SK-N-SH treated with all-trans-retinoic acid at 6 μM for 48 hours (cell line): ENCODE measurements around the gene UBAP1.

Source experiments
- ATAC-seq: fragments of 200-7000 bp; cut with Tn5 transposase; 3 replicates; pipeline ENCODE4 v1.9.1; 2020; ENCODE audit warnings: mild to moderate bottlenecking, moderate library complexity
- ARNTL ChIP-seq: fragments of 450-650 bp; formaldehyde crosslinking; IDR thresholded peaks from 2 replicates; pipeline ENCODE4 v1.5.0; 2020; ENCODE audit warnings: low read depth, mild to moderate bottlenecking, moderate library complexity, borderline replicate concordance
- BACH2 ChIP-seq: fragments of 250-450 bp; sonication (Bioruptor Pico); IDR thresholded peaks from 2 replicates; pipeline ENCODE4 v1.9.0; 2021; ENCODE audit warnings: mild to moderate bottlenecking, borderline replicate concordance
- CSDC2 ChIP-seq: fragments of 250-450 bp; sonication (Bioruptor Pico); IDR thresholded peaks from 2 replicates; pipeline ENCODE4 v1.5.0; 2020; ENCODE audit warnings: mild to moderate bottlenecking, moderate library complexity
- ESRRG ChIP-seq: fragments of 250-450 bp; sonication (Bioruptor Pico); IDR thresholded peaks from 2 replicates; pipeline ENCODE4 v1.6.1; 2021; ENCODE audit warnings: mild to moderate bottlenecking
- GLIS3 ChIP-seq: fragments of 250-450 bp; sonication (Bioruptor Pico); IDR thresholded peaks from 2 replicates; pipeline ENCODE4 v1.5.0; 2020; ENCODE audit warnings: mild to moderate bottlenecking, moderate library complexity
- ISL1 ChIP-seq: fragments of 250-450 bp; sonication (Bioruptor Pico); IDR thresholded peaks from 2 replicates; pipeline ENCODE4 v2.1.2; 2022; ENCODE audit warnings: mild to moderate bottlenecking, moderate library complexity
- OSR1 ChIP-seq: fragments of 250-450 bp; sonication (Bioruptor Pico); IDR thresholded peaks from 2 replicates; pipeline ENCODE4 v1.8.0; 2022; ENCODE audit warnings: moderate library complexity, mild to moderate bottlenecking, inconsistent platforms
- PPARA ChIP-seq: fragments of 250-450 bp; sonication (Bioruptor Pico); IDR thresholded peaks from 2 replicates; pipeline ENCODE4 v1.5.0; 2020; ENCODE audit warnings: mild to moderate bottlenecking, borderline replicate concordance
- RARB ChIP-seq: fragments of 250-450 bp; sonication (Bioruptor Pico); IDR thresholded peaks from 2 replicates; pipeline ENCODE4 v1.8.0; 2021; ENCODE audit warnings: mild to moderate bottlenecking, moderate library complexity
- SNAI2 ChIP-seq: fragments of 250-450 bp; sonication (Bioruptor Pico); IDR thresholded peaks from 2 replicates; pipeline ENCODE4 v1.5.0; 2020; ENCODE audit warnings: mild to moderate bottlenecking, moderate library complexity
- TCF4 ChIP-seq: fragments of 250-450 bp; sonication (Bioruptor Pico); IDR thresholded peaks from 2 replicates; pipeline ENCODE4 v1.8.0; 2021; ENCODE audit warnings: mild to moderate bottlenecking, moderate library complexity, borderline replicate concordance
- TOX ChIP-seq: fragments of 250-450 bp; sonication (Bioruptor Pico); IDR thresholded peaks from 2 replicates; pipeline ENCODE4 v1.8.0; 2021; ENCODE audit warnings: mild to moderate bottlenecking, moderate library complexity, borderline replicate concordance
- ZC3H10 ChIP-seq: fragments of 250-450 bp; sonication (Bioruptor Pico); IDR thresholded peaks from 2 replicates; pipeline ENCODE4 v1.5.1; 2021; ENCODE audit warnings: mild to moderate bottlenecking, moderate library complexity
- ZFP3 ChIP-seq: fragments of 250-450 bp; sonication (Bioruptor Pico); IDR thresholded peaks from 2 replicates; pipeline ENCODE4 v1.5.0; 2020; ENCODE audit warnings: mild to moderate bottlenecking, moderate library complexity
- ZFP30 ChIP-seq: fragments of 450-650 bp; formaldehyde crosslinking; IDR thresholded peaks from 2 replicates; pipeline ENCODE4 v1.5.0; 2022; ENCODE audit warnings: mild to moderate bottlenecking, moderate library complexity
- ZNF565 ChIP-seq: fragments of 450-650 bp; formaldehyde crosslinking; conservative IDR thresholded peaks from 2 replicates; pipeline ENCODE4 v1.5.0; 2020; ENCODE audit warnings: low read depth, mild to moderate bottlenecking, moderate library complexity
- ZNF70 ChIP-seq: fragments of 450-650 bp; formaldehyde crosslinking; IDR thresholded peaks from 2 replicates; pipeline ENCODE4 v1.5.0; 2020; ENCODE audit warnings: mild to moderate bottlenecking, moderate library complexity
- TF ChIP-seq, protein P1 (sequence below): fragments of 250-450 bp; sonication (Bioruptor Pico); IDR thresholded peaks from 2 replicates; pipeline ENCODE4 v1.8.0; 2021; ENCODE audit warnings: low read depth, mild to moderate bottlenecking, moderate library complexity, borderline replicate concordance
- TF ChIP-seq, protein P2 (sequence below): fragments of 250-450 bp; sonication (Bioruptor Pico); IDR thresholded peaks from 2 replicates; pipeline ENCODE4 v1.5.1; 2021; ENCODE audit warnings: mild to moderate bottlenecking, moderate library complexity
- TF ChIP-seq, protein P3 (sequence below): fragments of 250-450 bp; sonication (Bioruptor Pico); IDR thresholded peaks from 2 replicates; pipeline ENCODE4 v1.8.0; 2020; ENCODE audit warnings: mild to moderate bottlenecking, moderate library complexity, borderline replicate concordance

UBAP1 gene

DNA sequence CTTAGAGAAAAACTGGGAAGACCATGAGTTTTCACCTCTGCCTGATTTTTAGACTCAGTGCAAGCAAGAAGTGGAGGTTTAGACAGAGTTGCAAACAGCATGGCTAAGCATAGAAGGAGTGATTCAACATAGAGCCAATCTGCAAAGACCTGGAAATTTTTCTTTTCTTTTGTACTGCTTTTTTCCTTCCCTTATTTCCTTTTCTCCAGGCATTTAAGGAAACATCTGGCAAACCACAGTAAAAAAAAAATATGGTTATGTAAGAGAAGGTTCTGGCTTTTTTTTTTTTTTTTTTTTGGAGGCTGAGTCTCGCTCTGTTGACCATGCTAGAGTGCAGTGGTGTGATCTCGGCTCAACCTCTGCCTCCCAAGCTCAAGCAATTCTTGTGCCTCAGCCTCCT lies 35.7 kb upstream of the UBAP1 start:
- TF ChIP-seq ZNF565 (no peak), OSR1 (CRISPR knock-in tag) (no peak), ESRRG (CRISPR knock-in tag) (no peak), TOX (CRISPR knock-in tag) (no peak), RARB (no peak), ISL1 (CRISPR knock-in tag) (no peak), SNAI2 (no peak), BACH2 (no peak), ZC3H10 (CRISPR knock-in tag) (no peak), CSDC2 (CRISPR knock-in tag) (no peak), ZFP3 (no peak)
- TF ChIP-seq, protein P1, sequence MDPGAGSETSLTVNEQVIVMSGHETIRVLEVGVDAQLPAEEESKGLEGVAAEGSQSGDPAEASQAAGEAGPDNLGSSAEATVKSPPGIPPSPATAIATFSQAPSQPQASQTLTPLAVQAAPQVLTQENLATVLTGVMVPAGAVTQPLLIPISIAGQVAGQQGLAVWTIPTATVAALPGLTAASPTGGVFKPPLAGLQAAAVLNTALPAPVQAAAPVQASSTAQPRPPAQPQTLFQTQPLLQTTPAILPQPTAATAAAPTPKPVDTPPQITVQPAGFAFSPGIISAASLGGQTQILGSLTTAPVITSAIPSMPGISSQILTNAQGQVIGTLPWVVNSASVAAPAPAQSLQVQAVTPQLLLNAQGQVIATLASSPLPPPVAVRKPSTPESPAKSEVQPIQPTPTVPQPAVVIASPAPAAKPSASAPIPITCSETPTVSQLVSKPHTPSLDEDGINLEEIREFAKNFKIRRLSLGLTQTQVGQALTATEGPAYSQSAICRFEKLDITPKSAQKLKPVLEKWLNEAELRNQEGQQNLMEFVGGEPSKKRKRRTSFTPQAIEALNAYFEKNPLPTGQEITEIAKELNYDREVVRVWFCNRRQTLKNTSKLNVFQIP (CRISPR knock-in tag): no peak
- ATAC-seq: no peak

DNA sequence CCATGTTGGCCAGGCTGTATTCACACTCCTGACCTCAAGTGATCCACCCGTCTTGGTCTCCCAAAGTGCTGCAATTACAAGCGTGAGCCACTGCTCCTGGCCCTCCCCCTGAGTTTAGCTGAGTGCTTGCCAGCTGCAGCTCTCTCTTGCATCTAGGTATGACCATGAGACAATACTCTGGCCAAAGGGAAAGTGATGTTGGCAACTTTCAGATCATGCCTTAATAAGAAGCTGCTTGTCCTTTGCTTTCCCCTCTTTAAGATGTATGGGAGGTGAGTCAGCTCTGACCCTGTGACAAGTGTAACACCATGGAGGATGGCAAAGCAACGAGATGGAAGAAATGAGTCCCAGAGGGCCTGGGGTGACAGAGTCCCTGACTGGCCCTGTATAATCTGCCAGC lies 33.7 kb upstream of the UBAP1 start:
- peak; percentile 51; the same call in 2 of the 3 replicates for ATAC-seq
- no peak for TF ChIP-seq CSDC2 (CRISPR knock-in tag)
- TF ChIP-seq, protein P2, sequence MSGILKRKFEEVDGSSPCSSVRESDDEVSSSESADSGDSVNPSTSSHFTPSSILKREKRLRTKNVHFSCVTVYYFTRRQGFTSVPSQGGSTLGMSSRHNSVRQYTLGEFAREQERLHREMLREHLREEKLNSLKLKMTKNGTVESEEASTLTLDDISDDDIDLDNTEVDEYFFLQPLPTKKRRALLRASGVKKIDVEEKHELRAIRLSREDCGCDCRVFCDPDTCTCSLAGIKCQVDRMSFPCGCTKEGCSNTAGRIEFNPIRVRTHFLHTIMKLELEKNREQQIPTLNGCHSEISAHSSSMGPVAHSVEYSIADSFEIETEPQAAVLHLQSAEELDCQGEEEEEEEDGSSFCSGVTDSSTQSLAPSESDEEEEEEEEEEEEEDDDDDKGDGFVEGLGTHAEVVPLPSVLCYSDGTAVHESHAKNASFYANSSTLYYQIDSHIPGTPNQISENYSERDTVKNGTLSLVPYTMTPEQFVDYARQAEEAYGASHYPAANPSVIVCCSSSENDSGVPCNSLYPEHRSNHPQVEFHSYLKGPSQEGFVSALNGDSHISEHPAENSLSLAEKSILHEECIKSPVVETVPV (CRISPR knock-in tag): no peak
- TF ChIP-seq ESRRG (CRISPR knock-in tag): no peak
- TF ChIP-seq BACH2: no peak
- TF ChIP-seq PPARA (CRISPR knock-in tag): no peak
- TF ChIP-seq, protein P1 (CRISPR knock-in tag): no peak
- no peak for TF ChIP-seq ISL1 (CRISPR knock-in tag)
- TF ChIP-seq SNAI2: no peak
- TF ChIP-seq TOX (CRISPR knock-in tag): no peak
- TF ChIP-seq TCF4 (CRISPR knock-in tag): no peak
- no peak for TF ChIP-seq OSR1 (CRISPR knock-in tag)
- TF ChIP-seq ZC3H10 (CRISPR knock-in tag): no peak
- TF ChIP-seq RARB: no peak
- TF ChIP-seq ZFP3: no peak
- no peak for TF ChIP-seq ARNTL (CRISPR knock-in tag)
- TF ChIP-seq, protein P3, sequence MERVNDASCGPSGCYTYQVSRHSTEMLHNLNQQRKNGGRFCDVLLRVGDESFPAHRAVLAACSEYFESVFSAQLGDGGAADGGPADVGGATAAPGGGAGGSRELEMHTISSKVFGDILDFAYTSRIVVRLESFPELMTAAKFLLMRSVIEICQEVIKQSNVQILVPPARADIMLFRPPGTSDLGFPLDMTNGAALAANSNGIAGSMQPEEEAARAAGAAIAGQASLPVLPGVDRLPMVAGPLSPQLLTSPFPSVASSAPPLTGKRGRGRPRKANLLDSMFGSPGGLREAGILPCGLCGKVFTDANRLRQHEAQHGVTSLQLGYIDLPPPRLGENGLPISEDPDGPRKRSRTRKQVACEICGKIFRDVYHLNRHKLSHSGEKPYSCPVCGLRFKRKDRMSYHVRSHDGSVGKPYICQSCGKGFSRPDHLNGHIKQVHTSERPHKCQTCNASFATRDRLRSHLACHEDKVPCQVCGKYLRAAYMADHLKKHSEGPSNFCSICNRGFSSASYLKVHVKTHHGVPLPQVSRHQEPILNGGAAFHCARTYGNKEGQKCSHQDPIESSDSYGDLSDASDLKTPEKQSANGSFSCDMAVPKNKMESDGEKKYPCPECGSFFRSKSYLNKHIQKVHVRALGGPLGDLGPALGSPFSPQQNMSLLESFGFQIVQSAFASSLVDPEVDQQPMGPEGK (CRISPR knock-in tag): no peak

DNA sequence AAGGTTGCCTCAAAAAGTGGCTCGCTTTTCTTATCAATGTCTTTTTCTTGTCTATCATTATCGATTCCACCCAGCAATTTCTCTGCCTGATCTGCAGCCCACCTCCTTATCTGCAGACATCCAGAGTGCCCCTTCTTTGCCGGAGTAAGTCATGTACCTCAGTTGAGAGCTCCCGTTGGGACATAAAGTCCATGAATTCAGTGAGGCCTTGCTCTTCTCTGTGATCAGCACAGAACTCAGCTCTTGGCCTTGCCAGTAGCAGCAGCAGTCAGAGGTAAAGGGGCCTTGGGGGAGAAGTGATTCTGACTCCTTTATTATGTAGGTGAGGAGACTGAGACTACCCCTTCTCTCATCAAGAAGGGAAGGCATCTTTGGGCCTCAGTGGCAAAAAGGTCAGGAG lies 27.4 kb upstream of the UBAP1 start:
- ATAC-seq: no peak

DNA sequence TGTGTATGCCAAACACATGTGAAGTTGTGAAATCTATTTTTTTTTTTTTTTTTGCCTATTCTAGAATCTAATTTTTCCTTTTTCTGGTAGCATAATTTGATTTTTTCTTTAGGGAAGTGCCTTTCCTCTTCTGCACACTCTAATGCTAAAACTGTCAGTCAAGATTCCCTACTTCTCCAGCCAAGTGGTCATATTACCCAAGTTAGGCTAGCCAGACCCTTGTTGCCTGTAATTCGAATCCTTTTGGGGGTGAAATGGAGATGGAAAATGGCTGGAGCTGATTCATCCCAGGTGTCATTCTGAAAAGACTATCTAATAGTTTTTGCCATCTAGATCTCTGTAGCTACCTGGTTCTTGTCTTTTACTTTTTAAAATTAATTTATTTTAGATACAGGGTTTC lies 24.8 kb upstream of the UBAP1 start:
- no peak for TF ChIP-seq ZNF565
- TF ChIP-seq OSR1 (CRISPR knock-in tag): no peak
- no peak for TF ChIP-seq GLIS3 (CRISPR knock-in tag)
- TF ChIP-seq TCF4 (CRISPR knock-in tag): no peak
- TF ChIP-seq ZNF70 (CRISPR knock-in tag): peak; percentile 68; the same call in 1 of the 2 replicates
- ATAC-seq: peak; percentile 70

More for the DNA sequence above, 27.4 kb upstream of the UBAP1 start:
- no peak for TF ChIP-seq ZFP30 (CRISPR knock-in tag)

DNA sequence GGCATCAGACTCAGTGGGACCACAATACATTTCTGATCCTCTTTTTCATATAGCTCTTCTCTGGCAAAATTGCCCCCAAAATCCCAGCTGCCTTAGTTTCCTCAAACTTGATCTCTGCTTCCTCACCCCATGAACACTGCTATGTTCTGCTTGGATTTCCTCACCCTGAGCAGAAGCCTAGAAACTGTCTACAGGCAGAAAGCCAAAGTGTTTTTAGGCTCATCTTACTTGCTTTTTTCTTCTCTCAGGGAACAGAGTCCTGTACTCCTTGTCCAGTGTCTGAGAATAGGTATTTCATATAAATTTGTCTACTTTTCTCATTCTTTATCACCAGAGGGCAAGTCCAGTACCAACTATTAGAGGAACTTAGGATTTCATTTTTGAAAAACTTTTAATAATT lies 21.5 kb upstream of the UBAP1 start:
- ATAC-seq: no peak
- no peak for TF ChIP-seq ISL1 (CRISPR knock-in tag)
- TF ChIP-seq, protein P3 (CRISPR knock-in tag): no peak
- TF ChIP-seq, protein P1 (CRISPR knock-in tag): no peak
- TF ChIP-seq BACH2: no peak
